Kidney (tissue), 14 donors: ENCODE results near the gene INPP5K. TPM values are rescaled to one million over a fixed set of nuclear protein-coding genes. Genes with fewer than 3 reads are reported as not detected.

Source experiments
- DNase-seq, 5 donors: peaks; one replicate each; pipeline ENCODE4 v3.0.0-alpha.2; 2013 to 2020
- FAIRE-seq: peaks from 2 replicates; lab custom pipeline; 2012; peaks lifted over from hg19 to GRCh38; lab: Jason Lieb, UNC
- H3K27ac ChIP-seq, 2 donors: one replicate each; pipeline ENCODE4 v1.7.0; 2013; ENCODE audit warnings: low read depth in 2 of 2, low read length in 2 of 2, inconsistent platforms in 1 of 2
- H3K27me3 ChIP-seq: one replicate; pipeline ENCODE4 v1.7.1; 2013; ENCODE audit warnings: low read length, inconsistent platforms; ENCODE audit not compliant: control insufficient read depth, insufficient read depth
- H3K36me3 ChIP-seq, 3 donors: one replicate each; pipeline versions ENCODE4 v1.7.0 to v1.7.1; 2013; ENCODE audit warnings: low read length in 3 of 3, control low read depth in 1 of 3, inconsistent platforms in 1 of 3; ENCODE audit not compliant: insufficient read depth in 3 of 3, control insufficient read depth in 2 of 3
- H3K4me1 ChIP-seq, 3 donors: one replicate each; pipeline versions ENCODE4 v1.7.0 to v1.7.1; 2013; ENCODE audit warnings: low read length in 3 of 3, inconsistent platforms in 1 of 3, low read depth in 1 of 3; ENCODE audit not compliant: control insufficient read depth in 2 of 3, insufficient read depth in 2 of 3
- H3K4me3 ChIP-seq, 3 donors: one replicate each; pipeline versions ENCODE4 v1.7.0 to v1.8.1; 2013; ENCODE audit warnings: low read length in 3 of 3, control low read depth in 1 of 3, inconsistent platforms in 1 of 3
- H3K9ac ChIP-seq, 3 donors: one replicate each; pipeline versions ENCODE4 v1.7.0 to v1.7.1; 2013; ENCODE audit warnings: low read length in 3 of 3, control low read depth in 1 of 3, inconsistent platforms in 1 of 3
- H3K9me3 ChIP-seq, 3 donors: one replicate each; pipeline versions ENCODE4 v1.7.0 to v1.7.1; 2013; ENCODE audit warnings: low read length in 3 of 3, control low read depth in 1 of 3, inconsistent platforms in 1 of 3; ENCODE audit not compliant: control insufficient read depth in 2 of 3, insufficient read depth in 1 of 3
- CTCF ChIP-seq: IDR thresholded peaks from 3 replicates; pipeline ENCODE4 v1.5.1; 2012; ENCODE audit warnings: mild to moderate bottlenecking, moderate library complexity, borderline replicate concordance; ENCODE audit not compliant: insufficient read depth; ENCODE audit errors: extremely low read depth
- intact Hi-C: fragments of 100-400 bp; cut with DNase I; formaldehyde crosslinking; loops from one replicate; pipeline ENCODE4 v1.11.1; 2022
- polyA plus RNA-seq: library from polyadenylated mRNA; stranded (reverse); fragments of 350-450 nt; fragmentation: Illumina TruSeq; extraction: RNeasy Lipid Tissue Mini Kit (QIAGEN cat#74804); gene quantifications from one replicate; pipeline ENCODE4 v1.2.3, GENCODE V29; 2014; ENCODE audit warnings: low read depth, low replicate concordance; ENCODE audit not compliant: insufficient read depth
- total RNA-seq: library from RNA; stranded (reverse); fragmentation: NEBNext Ultra II Directional; extraction: Animal tissue kit (Norgen Biotek cat#: 25700); gene quantifications from one replicate; pipeline ENCODE4 v1.2.1, GENCODE V29; 2021
- donor health status: control.
- donor health status: control.
- donor health status: control.
- donor health status: control.
- donor health status: control.
- donor health status: DM: yes; HTN: yes; CAD: no.
- donor health status: Normal renal cell carcinoma (clear cell type).

INPP5K gene
- total and polyA plus RNA-seq, 2 donors from 2014 or later, result 36.1 to 46.2 TPM

- H3K4me1 ChIP-seq, result peaks cover 0 to 12% (median 0%) of the 10 kb centered on the region in 3 donors
- H3K4me3 ChIP-seq, result no peak overlapping the region
- no peak for TF ChIP-seq CTCF
- H3K27me3 ChIP-seq, result no peaks in the 10 kb centered on the region
- intact Hi-C loops, result no loop called here
- H3K27ac ChIP-seq, result no peak overlapping the region
- DNase-seq (peak in 1 of 5 donors; percentile 21), FAIRE-seq (no peak)
- H3K9me3 ChIP-seq, result no peaks in the 10 kb centered on the region
- no peak overlapping the region for H3K9ac ChIP-seq
- peaks cover 0 to 21% (median 0%) of the 10 kb centered on the region in 3 donors for H3K36me3 ChIP-seq
Observed at GRCh38 chr17:1497831-1498230, 18.6 kb downstream of the INPP5K start.

- Histone ChIP-seq H3K27me3 (no peaks in the 10 kb centered on the region), H3K4me1 (peaks cover 0 to 19% (median 0%) of the 10 kb centered on the region in 3 donors), H3K9ac (no peak overlapping the region), H3K36me3 (peaks cover 0 to 21% (median 0%) of the 10 kb centered on the region in 3 donors), H3K27ac (no peak overlapping the region), H3K4me3 (no peak overlapping the region), H3K9me3 (no peaks in the 10 kb centered on the region)
- no peak for DNase-seq
- intact Hi-C loops, result no loop called here
- no peak for TF ChIP-seq CTCF
- FAIRE-seq, result no peak
Observed at GRCh38 chr17:1496869-1497268, 19.5 kb downstream of the INPP5K start.

GRCh38 chr17:1495265-1495989 lies 21.0 kb downstream of the INPP5K start:
- peaks cover 0 to 21% (median 0%) of the 10 kb centered on the region in 3 donors for H3K36me3 ChIP-seq
- H3K9me3 ChIP-seq, result no peaks in the 10 kb centered on the region
- intact Hi-C loops, result no loop called here
- H3K27me3 ChIP-seq, result no peaks in the 10 kb centered on the region
- peak overlapping the region in 1 of 3 donors; percentile 34 for H3K9ac ChIP-seq
- H3K27ac ChIP-seq, result no peak overlapping the region
- no peak for TF ChIP-seq CTCF
- peaks cover 0 to 22% (median 0%) of the 10 kb centered on the region in 3 donors for H3K4me1 ChIP-seq
- no peak overlapping the region for H3K4me3 ChIP-seq
- FAIRE-seq (no peak), DNase-seq (no peak)
